Endothelial cell of umbilical vein (primary cell): ENCODE results near the gene C2orf81. TPM values are rescaled to one million over a fixed set of nuclear protein-coding genes. Genes with fewer than 3 reads are reported as not detected.

Source experiments
- BruUV-seq: library from RNA; stranded (reverse); fragments of 400-500 nt; replicated peaks from 2 replicates; lab custom pipeline; 2021; lab: Mats Ljungman, UMichigan
- CTCF ChIA-PET: fragments of 300-600, 350-600 bp; sonication (Branson Sonifier 250); formaldehyde crosslinking; loops from one replicate; lab custom pipeline; 2021; ENCODE audit warnings: antibody characterized with exemption, inconsistent platforms; lab: Charles Lee
- POLR2A ChIA-PET: fragments of 300-600, 350-600 bp; sonication (Branson Sonifier 250); formaldehyde crosslinking; loops from one replicate; lab custom pipeline; 2021; ENCODE audit warnings: antibody characterized with exemption, inconsistent platforms; lab: Charles Lee
- DNase-seq: peaks from one replicate; pipeline ENCODE4 v3.0.0-alpha.2; 2011; ENCODE audit warnings: low read depth, low spot score
- FAIRE-seq: peaks from 2 replicates; lab custom pipeline; 2011; peaks lifted over from hg19 to GRCh38; lab: Jason Lieb, UNC
- H2AFZ ChIP-seq: 2 replicates; pipeline ENCODE4 v1.6.0; 2012; ENCODE audit warnings: low read depth, low read length, control low read depth, inconsistent platforms
- H3K27ac ChIP-seq: 2 replicates; pipeline ENCODE4 v1.5.1; 2011; ENCODE audit warnings: low read depth, mild to moderate bottlenecking, control low read depth, low read length, moderate library complexity; ENCODE audit not compliant: insufficient read depth
- H3K27me3 ChIP-seq, 2 experiments: 2 replicates each; pipeline versions ENCODE4 v1.6.0 to v1.6.1; 2011; ENCODE audit warnings: low read length in 2 of 2, mixed read lengths in 1 of 2; ENCODE audit not compliant: control insufficient read depth in 2 of 2, insufficient read depth in 2 of 2
- H3K36me3 ChIP-seq, 2 experiments: 2 replicates in 1 of 2; 3 replicates in 1 of 2; pipeline ENCODE4 v1.5.1; 2011; ENCODE audit warnings: low read length in 2 of 2, mild to moderate bottlenecking in 1 of 2, moderate library complexity in 1 of 2; ENCODE audit not compliant: control insufficient read depth in 2 of 2, insufficient read depth in 2 of 2; ENCODE audit errors: extremely low read depth in 1 of 2
- H3K4me1 ChIP-seq: 3 replicates; pipeline ENCODE4 v1.5.1; 2011; ENCODE audit warnings: mild to moderate bottlenecking, low read length; ENCODE audit not compliant: control insufficient read depth, insufficient read depth; ENCODE audit errors: extremely low read depth
- H3K4me2 ChIP-seq: 2 replicates; pipeline ENCODE4 v1.6.1; 2011; ENCODE audit warnings: low read length, control low read depth, mixed read lengths; ENCODE audit not compliant: insufficient read depth
- H3K4me3 ChIP-seq, 3 experiments: fragments of 200-600 bp in 1 of 3; sonication (generic), shearing (Covaris generic) in 1 of 3; replicated peaks in 1 of 3; 2 replicates each; pipeline ENCODE4 v1.5.1; 2011 to 2016; ENCODE audit warnings: control low read depth in 3 of 3, low read length in 3 of 3, mild to moderate bottlenecking in 2 of 3, inconsistent platforms in 1 of 3, low read depth in 1 of 3, moderate library complexity in 1 of 3; ENCODE audit not compliant: insufficient read depth in 1 of 3
- H3K79me2 ChIP-seq: 2 replicates; pipeline ENCODE4 v1.6.0; 2012; ENCODE audit warnings: low read length, inconsistent platforms; ENCODE audit not compliant: control insufficient read depth, insufficient read depth
- H3K9ac ChIP-seq: replicated peaks from 2 replicates; pipeline ENCODE3; 2011; ENCODE audit warnings: low read length, control low read depth; ENCODE audit not compliant: insufficient read depth; ENCODE audit errors: extremely low read depth
- H3K9me1 ChIP-seq: replicated peaks from 3 replicates; pipeline ENCODE4 v1.6.0; 2011; ENCODE audit warnings: mild to moderate bottlenecking, low read length; ENCODE audit not compliant: control insufficient read depth, insufficient read depth; ENCODE audit errors: extremely low read depth
- H3K9me3 ChIP-seq: replicated peaks from 2 replicates; pipeline ENCODE4 v1.5.1; 2012; ENCODE audit warnings: low read length, inconsistent platforms; ENCODE audit not compliant: control insufficient read depth, insufficient read depth
- H4K20me1 ChIP-seq: replicated peaks from 2 replicates; pipeline ENCODE3; 2011; ENCODE audit warnings: mild to moderate bottlenecking, low read length; ENCODE audit not compliant: control insufficient read depth, insufficient read depth; ENCODE audit errors: extremely low read depth
- EZH2 ChIP-seq: IDR thresholded peaks from 2 replicates; pipeline ENCODE4 v1.6.1; 2012; ENCODE audit warnings: borderline replicate concordance, low read depth, mild to moderate bottlenecking, moderate library complexity, low read length, inconsistent platforms; ENCODE audit not compliant: severe bottlenecking
- FOS ChIP-seq: IDR thresholded peaks from 2 replicates; pipeline ENCODE4 v1.6.1; 2011; ENCODE audit warnings: mild to moderate bottlenecking, low read length, moderate library complexity, borderline replicate concordance; ENCODE audit not compliant: insufficient read depth
- GATA2 ChIP-seq: IDR thresholded peaks from 2 replicates; pipeline ENCODE4 v1.7.0; 2011; ENCODE audit warnings: low read depth, mild to moderate bottlenecking, moderate library complexity, mixed read lengths, low read length; ENCODE audit not compliant: insufficient read length, insufficient read depth
- JUN ChIP-seq: IDR thresholded peaks from 2 replicates; pipeline ENCODE4 v1.6.1; 2011; ENCODE audit warnings: borderline replicate concordance, low read depth; ENCODE audit not compliant: insufficient read length, insufficient read depth
- MAX ChIP-seq: IDR thresholded peaks from 2 replicates; pipeline ENCODE4 v1.6.1; 2011; ENCODE audit not compliant: insufficient read depth, insufficient read length
- MYC ChIP-seq: IDR thresholded peaks from one replicate; pipeline ENCODE4 v1.6.1; 2011; ENCODE audit warnings: mild to moderate bottlenecking, low read depth, low read length
- POLR2A ChIP-seq: IDR thresholded peaks from 2 replicates; pipeline ENCODE4 v1.6.1; 2012; ENCODE audit warnings: low read depth, mild to moderate bottlenecking, control low read depth, low read length
- POLR2AphosphoS5 ChIP-seq: IDR thresholded peaks from 2 replicates; pipeline ENCODE4 v1.6.1; 2012; ENCODE audit warnings: low read depth, mild to moderate bottlenecking, control low read depth, low read length, moderate library complexity; ENCODE audit not compliant: insufficient read depth
- dilution Hi-C: fragments of 300-500 bp; cut with MboI; formaldehyde crosslinking; loops from one replicate; pipeline ENCODE4 v1.15.0; 2019; ENCODE audit warnings: low sequenced_read_pairs; ENCODE audit not compliant: extremely low pct_ligation_motif_present
- intact Hi-C: fragments of 100-400 bp; cut with micrococcal nuclease; formaldehyde crosslinking; loops from one replicate; pipeline ENCODE4 v1.10.0; 2022
- polyA plus RNA-seq, 4 experiments: library from polyadenylated mRNA; depleted of rRNA in 3 of 4; stranded (reverse) in 3 of 4; unstranded in 1 of 4; fragments of >200 nt; gene quantifications; 2 replicates each; pipeline versions ENCODE4 v1.2.1 to v1.2.3, GENCODE V29; 2011 to 2012; ENCODE audit warnings: missing spikeins in 1 of 4
- total RNA-seq: library from RNA; stranded (reverse); gene quantifications from 2 replicates; pipeline ENCODE4 v1.2.3, GENCODE V29; 2021
- TF ChIP-seq, protein P1 (sequence below), 2 donors: IDR thresholded peaks; 1 replicate in 1 of 2; 2 replicates in 1 of 2; pipeline ENCODE4 v1.5.1; 2011; ENCODE audit warnings: low read length in 2 of 2, mild to moderate bottlenecking in 2 of 2, moderate library complexity in 2 of 2, control low read depth in 1 of 2, inconsistent platforms in 1 of 2, low read depth in 1 of 2; ENCODE audit not compliant: insufficient read depth in 1 of 2; ENCODE audit errors: extremely low read depth in 1 of 2

Gene C2orf81
- total and polyA plus RNA-seq, 2 donors (not counting 3 experiments of a cell fraction or from before 2014, with no cell fraction given) = 0.17 to 0.71 TPM

DNA sequence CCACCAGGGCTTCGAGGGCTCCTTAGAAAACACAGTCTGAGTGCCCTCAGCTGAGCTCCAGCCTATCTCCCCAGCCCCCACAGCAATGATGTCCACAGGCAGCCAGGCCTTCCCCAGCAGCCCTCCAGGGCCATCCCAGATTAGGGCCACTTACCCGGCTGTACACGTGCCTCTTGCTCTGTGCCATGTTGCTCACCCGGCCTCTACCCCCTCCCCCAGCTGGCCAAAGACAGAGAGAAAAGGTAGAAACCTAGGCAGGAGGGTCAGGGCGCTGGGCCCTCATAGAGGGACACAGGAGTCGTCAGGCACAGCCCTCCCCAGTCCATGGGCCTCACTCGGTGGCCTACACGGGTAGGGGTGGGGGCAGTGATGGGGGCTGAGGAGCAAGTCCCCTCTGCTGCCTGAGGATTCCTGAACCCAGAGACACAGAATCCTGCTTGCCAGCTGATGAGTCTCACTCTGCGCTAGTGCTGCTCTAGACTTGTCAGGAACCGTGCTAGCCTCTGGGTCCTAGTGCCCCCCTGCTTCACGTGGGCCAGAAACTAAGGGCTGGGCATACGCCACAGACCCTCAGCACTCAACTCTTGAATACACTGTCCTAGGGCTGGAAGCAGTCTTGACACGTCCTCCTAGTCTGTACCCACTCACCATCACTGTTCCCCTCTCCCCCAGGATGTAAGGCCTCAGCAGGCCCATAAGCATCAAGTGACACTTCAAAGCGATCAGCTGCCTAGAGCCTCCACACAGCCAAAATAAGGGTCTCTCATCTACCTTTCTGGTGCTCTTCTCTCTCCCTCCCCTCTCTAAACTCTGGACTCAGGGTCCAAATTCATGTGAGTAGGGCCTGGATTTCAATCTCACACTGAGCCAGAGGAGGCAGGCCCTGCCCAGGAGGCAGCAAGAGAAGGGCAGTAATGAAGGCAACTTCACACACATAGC, 41.3 kb downstream of the C2orf81 start, which contains the start of gene DCTN1:
Gene DCTN1 (minus strand): TSS at position 461 of the 939 bp plus-strand sequence. CDS start 274 bp downstream, at position 187.
- ChIA-PET CTCF (interaction anchor here (1.7 to 2.2 kb wide), 2 partner anchors 11 to 45 kb away, joined by 4 to 15 read pairs; no protein-coding TSS in a partner anchor), POLR2A (interaction anchor here (0.8 kb wide), 1 partner anchor 12 kb away, joined by 6 read pairs; no protein-coding TSS in a partner anchor)
- peaks cover 38% of the 10 kb centered on the region for H3K79me2 ChIP-seq
- peak; percentile 91 for FAIRE-seq
- DNase-seq = peak; percentile 30
- H3K9me1 ChIP-seq = no peaks in the 10 kb centered on the region
- no peak within 1 kb of the TSS for H3K4me2 ChIP-seq
- no peak within 1 kb of the TSS for H3K27ac ChIP-seq
- no peak within 1 kb of the TSS for H2AFZ ChIP-seq
- dilution Hi-C loops (no loop called here), intact Hi-C loops (no loop called here)
- H3K36me3 ChIP-seq = peaks cover 0 to 14% of the 10 kb centered on the region in 2 experiments
- no peaks in the 10 kb centered on the region for H3K9me3 ChIP-seq
- TF ChIP-seq, protein P1, sequence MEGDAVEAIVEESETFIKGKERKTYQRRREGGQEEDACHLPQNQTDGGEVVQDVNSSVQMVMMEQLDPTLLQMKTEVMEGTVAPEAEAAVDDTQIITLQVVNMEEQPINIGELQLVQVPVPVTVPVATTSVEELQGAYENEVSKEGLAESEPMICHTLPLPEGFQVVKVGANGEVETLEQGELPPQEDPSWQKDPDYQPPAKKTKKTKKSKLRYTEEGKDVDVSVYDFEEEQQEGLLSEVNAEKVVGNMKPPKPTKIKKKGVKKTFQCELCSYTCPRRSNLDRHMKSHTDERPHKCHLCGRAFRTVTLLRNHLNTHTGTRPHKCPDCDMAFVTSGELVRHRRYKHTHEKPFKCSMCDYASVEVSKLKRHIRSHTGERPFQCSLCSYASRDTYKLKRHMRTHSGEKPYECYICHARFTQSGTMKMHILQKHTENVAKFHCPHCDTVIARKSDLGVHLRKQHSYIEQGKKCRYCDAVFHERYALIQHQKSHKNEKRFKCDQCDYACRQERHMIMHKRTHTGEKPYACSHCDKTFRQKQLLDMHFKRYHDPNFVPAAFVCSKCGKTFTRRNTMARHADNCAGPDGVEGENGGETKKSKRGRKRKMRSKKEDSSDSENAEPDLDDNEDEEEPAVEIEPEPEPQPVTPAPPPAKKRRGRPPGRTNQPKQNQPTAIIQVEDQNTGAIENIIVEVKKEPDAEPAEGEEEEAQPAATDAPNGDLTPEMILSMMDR (IDR thresholded peaks at IDR 0.05; ENCODE audit: extremely low read depth in 1 of 2, insufficient read depth in 1 of 2, low read depth in 1 of 2, low read length in 2 of 2) = no peak
- TF ChIP-seq JUN = no peak
- TF ChIP-seq POLR2AphosphoS5 = no peak
- TF ChIP-seq MYC = no peak
- no peak for TF ChIP-seq POLR2A
- no peak for TF ChIP-seq FOS
- no peak for TF ChIP-seq MAX
- no peak for TF ChIP-seq EZH2
- TF ChIP-seq GATA2 = no peak
- no peak within 1 kb of the TSS for H3K9ac ChIP-seq
- H3K4me1 ChIP-seq = peaks cover 5% of the 10 kb centered on the region
- BruUV-seq = no TSS peak
- no peak within 1 kb of the TSS for H3K4me3 ChIP-seq
- H3K27me3 ChIP-seq = no peaks in the 10 kb centered on the region
- H4K20me1 ChIP-seq = no peaks in the 10 kb centered on the region
